LoVo (cell line): ENCODE data around the gene LSP1.
"Not testable (repeated sequence)": the region's sequence is repeated elsewhere in the genome, so short reads cannot be mapped to it uniquely, and the experiment has no call there.

Experiments
- DNase-seq: peaks from one replicate; pipeline ENCODE4 v3.0.0-alpha.2; 2016; ENCODE audit warnings: low spot score

LSP1 gene

GRCh38 chr11:1877211-1878136 lies 24.6 kb downstream of the LSP1 start:
- DNase-seq = no peak

- no peak for DNase-seq
These were observed 25.5 kb downstream of the LSP1 start for GRCh38 chr11:1878137-1879031.

- DNase-seq = no peak
These were observed 26.6 kb downstream of the LSP1 start for GRCh38 chr11:1879342-1879940.

GRCh38 chr11:1879941-1880720 lies 27.2 kb downstream of the LSP1 start:
- DNase-seq = no peak

- DNase-seq = no peak
These were observed 28.0 kb downstream of the LSP1 start for GRCh38 chr11:1880746-1881441.

- DNase-seq = no peak
These were observed 28.8 kb downstream of the LSP1 start for GRCh38 chr11:1881442-1882264.

GRCh38 chr11:1882265-1883238 lies 29.7 kb downstream of the LSP1 start:
- peak; percentile 67 for DNase-seq

GRCh38 chr11:1883346-1884302 lies 30.7 kb downstream of the LSP1 start:
- DNase-seq = no peak

- DNase-seq = no peak
These were observed 31.4 kb downstream of the LSP1 start for GRCh38 chr11:1884303-1884700.

GRCh38 chr11:1886551-1886950 lies 33.7 kb downstream of the LSP1 start:
- not testable (repeated sequence) for DNase-seq

- no peak for DNase-seq
These were observed 34.8 kb downstream of the LSP1 start for GRCh38 chr11:1887451-1888346.

GRCh38 chr11:1888347-1888753 lies 35.5 kb downstream of the LSP1 start:
- no peak for DNase-seq

GRCh38 chr11:1888811-1889210 lies 35.9 kb downstream of the LSP1 start:
- no peak for DNase-seq

- DNase-seq = no peak
These were observed 36.5 kb downstream of the LSP1 start for GRCh38 chr11:1889224-1889930.

GRCh38 chr11:1889941-1890855 lies 37.3 kb downstream of the LSP1 start:
- no peak for DNase-seq
